ENCODE results near the gene GAPDHS. TPM values are rescaled to one million over a fixed set of nuclear protein-coding genes. Genes with fewer than 3 reads are reported as not detected.

The GAPDHS gene
- total and polyA plus RNA-seq, 2 of the 13 experiments (the other 11 are each of a cell fraction or from before 2014, with no cell fraction given) = not detected

DNA sequence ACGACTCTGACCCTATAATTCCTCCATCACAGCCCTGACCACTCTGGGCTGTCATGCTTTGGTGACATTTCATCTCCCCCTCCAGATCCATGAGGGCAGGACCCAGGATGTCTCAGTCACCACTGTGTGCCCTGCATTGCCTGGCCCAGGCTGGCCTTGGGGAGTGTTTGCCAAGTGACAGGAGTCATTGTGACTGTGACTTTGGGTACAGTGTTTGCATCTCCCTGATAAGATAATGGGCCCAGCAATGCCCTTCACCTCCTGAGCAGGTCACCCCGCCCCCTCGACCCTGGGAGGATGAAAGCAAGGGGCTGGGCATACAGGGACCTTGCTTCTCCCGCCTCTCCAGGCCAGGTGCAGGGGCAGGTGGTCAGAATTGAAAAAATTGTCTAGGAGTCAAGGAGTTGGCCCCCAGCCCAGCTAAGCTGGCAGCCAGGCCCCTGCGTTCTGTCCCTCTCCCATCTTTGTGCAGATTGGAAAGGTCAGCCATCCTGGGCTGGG, 36.1 kb downstream of the GAPDHS start (continued):
- TF ChIP-seq, protein P1, sequence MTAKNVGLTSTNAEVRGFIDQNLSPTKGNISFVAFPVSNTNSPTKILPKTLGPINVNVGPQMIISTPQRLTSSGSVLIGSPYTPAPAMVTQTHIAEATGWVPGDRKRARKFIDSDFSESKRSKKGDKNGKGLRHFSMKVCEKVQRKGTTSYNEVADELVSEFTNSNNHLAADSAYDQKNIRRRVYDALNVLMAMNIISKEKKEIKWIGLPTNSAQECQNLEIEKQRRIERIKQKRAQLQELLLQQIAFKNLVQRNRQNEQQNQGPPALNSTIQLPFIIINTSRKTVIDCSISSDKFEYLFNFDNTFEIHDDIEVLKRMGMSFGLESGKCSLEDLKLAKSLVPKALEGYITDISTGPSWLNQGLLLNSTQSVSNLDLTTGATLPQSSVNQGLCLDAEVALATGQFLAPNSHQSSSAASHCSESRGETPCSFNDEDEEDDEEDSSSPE (CRISPR knock-in tag; IDR thresholded peaks at IDR 0.05) = peak; percentile 65
- TF ChIP-seq, protein P2, sequence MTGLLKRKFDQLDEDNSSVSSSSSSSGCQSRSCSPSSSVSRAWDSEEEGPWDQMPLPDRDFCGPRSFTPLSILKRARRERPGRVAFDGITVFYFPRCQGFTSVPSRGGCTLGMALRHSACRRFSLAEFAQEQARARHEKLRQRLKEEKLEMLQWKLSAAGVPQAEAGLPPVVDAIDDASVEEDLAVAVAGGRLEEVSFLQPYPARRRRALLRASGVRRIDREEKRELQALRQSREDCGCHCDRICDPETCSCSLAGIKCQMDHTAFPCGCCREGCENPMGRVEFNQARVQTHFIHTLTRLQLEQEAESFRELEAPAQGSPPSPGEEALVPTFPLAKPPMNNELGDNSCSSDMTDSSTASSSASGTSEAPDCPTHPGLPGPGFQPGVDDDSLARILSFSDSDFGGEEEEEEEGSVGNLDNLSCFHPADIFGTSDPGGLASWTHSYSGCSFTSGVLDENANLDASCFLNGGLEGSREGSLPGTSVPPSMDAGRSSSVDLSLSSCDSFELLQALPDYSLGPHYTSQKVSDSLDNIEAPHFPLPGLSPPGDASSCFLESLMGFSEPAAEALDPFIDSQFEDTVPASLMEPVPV (CRISPR knock-in tag; IDR thresholded peaks at IDR 0.05) = no peak
- no peak for TF ChIP-seq HES4 (CRISPR knock-in tag; IDR thresholded peaks at IDR 0.05; ENCODE audit: borderline replicate concordance)
- TF ChIP-seq MATR3 (CRISPR knock-in tag; IDR thresholded peaks at IDR 0.05) = no peak
- TF ChIP-seq, protein P3, sequence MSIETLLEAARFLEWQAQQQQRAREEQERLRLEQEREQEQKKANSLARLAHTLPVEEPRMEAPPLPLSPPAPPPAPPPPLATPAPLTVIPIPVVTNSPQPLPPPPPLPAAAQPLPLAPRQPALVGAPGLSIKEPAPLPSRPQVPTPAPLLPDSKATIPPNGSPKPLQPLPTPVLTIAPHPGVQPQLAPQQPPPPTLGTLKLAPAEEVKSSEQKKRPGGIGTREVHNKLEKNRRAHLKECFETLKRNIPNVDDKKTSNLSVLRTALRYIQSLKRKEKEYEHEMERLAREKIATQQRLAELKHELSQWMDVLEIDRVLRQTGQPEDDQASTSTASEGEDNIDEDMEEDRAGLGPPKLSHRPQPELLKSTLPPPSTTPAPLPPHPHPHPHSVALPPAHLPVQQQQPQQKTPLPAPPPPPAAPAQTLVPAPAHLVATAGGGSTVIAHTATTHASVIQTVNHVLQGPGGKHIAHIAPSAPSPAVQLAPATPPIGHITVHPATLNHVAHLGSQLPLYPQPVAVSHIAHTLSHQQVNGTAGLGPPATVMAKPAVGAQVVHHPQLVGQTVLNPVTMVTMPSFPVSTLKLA (IDR thresholded peaks at IDR 0.05) = no peak
- TF ChIP-seq, protein P4, sequence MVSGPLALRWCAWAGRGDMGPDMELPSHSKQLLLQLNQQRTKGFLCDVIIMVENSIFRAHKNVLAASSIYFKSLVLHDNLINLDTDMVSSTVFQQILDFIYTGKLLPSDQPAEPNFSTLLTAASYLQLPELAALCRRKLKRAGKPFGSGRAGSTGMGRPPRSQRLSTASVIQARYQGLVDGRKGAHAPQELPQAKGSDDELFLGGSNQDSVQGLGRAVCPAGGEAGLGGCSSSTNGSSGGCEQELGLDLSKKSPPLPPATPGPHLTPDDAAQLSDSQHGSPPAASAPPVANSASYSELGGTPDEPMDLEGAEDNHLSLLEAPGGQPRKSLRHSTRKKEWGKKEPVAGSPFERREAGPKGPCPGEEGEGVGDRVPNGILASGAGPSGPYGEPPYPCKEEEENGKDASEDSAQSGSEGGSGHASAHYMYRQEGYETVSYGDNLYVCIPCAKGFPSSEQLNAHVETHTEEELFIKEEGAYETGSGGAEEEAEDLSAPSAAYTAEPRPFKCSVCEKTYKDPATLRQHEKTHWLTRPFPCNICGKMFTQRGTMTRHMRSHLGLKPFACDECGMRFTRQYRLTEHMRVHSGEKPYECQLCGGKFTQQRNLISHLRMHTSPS (CRISPR knock-in tag; IDR thresholded peaks at IDR 0.05; ENCODE audit: low read depth) = peak; percentile 98
- TF ChIP-seq, protein P5, sequence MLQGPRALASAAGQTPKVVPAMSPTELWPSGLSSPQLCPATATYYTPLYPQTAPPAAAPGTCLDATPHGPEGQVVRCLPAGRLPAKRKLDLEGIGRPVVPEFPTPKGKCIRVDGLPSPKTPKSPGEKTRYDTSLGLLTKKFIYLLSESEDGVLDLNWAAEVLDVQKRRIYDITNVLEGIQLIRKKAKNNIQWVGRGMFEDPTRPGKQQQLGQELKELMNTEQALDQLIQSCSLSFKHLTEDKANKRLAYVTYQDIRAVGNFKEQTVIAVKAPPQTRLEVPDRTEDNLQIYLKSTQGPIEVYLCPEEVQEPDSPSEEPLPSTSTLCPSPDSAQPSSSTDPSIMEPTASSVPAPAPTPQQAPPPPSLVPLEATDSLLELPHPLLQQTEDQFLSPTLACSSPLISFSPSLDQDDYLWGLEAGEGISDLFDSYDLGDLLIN (CRISPR knock-in tag; IDR thresholded peaks at IDR 0.05; ENCODE audit: borderline replicate concordance) = no peak
- TF ChIP-seq FOXK2 (IDR thresholded peaks at IDR 0.05) = no peak
- no peak for TF ChIP-seq ZFP62 (CRISPR knock-in tag; IDR thresholded peaks at IDR 0.05)
- TF ChIP-seq, protein P6, sequence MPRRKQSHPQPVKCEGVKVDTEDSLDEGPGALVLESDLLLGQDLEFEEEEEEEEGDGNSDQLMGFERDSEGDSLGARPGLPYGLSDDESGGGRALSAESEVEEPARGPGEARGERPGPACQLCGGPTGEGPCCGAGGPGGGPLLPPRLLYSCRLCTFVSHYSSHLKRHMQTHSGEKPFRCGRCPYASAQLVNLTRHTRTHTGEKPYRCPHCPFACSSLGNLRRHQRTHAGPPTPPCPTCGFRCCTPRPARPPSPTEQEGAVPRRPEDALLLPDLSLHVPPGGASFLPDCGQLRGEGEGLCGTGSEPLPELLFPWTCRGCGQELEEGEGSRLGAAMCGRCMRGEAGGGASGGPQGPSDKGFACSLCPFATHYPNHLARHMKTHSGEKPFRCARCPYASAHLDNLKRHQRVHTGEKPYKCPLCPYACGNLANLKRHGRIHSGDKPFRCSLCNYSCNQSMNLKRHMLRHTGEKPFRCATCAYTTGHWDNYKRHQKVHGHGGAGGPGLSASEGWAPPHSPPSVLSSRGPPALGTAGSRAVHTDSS (CRISPR knock-in tag; conservative IDR thresholded peaks at IDR 0.05) = no peak
- no peak for TF ChIP-seq SAFB2 (CRISPR knock-in tag; IDR thresholded peaks at IDR 0.05; ENCODE audit: borderline replicate concordance, low read depth)
- TF ChIP-seq, protein P7, sequence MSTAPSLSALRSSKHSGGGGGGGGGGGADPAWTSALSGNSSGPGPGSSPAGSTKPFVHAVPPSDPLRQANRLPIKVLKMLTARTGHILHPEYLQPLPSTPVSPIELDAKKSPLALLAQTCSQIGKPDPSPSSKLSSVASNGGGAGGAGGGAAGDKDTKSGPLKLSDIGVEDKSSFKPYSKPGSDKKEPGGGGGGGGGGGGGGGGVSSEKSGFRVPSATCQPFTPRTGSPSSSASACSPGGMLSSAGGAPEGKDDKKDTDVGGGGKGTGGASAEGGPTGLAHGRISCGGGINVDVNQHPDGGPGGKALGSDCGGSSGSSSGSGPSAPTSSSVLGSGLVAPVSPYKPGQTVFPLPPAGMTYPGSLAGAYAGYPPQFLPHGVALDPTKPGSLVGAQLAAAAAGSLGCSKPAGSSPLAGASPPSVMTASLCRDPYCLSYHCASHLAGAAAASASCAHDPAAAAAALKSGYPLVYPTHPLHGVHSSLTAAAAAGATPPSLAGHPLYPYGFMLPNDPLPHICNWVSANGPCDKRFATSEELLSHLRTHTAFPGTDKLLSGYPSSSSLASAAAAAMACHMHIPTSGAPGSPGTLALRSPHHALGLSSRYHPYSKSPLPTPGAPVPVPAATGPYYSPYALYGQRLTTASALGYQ (CRISPR knock-in tag; IDR thresholded peaks at IDR 0.05) = peak; percentile 54; the same call in 1 of the 2 replicates
- no peak for TF ChIP-seq PRMT3 (CRISPR knock-in tag; IDR thresholded peaks at IDR 0.05; ENCODE audit: borderline replicate concordance, low read depth)
- no peak for TF ChIP-seq ZNF430 (CRISPR knock-in tag; IDR thresholded peaks at IDR 0.05)
- TF ChIP-seq ZMYM2 (CRISPR knock-in tag; IDR thresholded peaks at IDR 0.05) = no peak
- no peak for TF ChIP-seq SPEN (CRISPR knock-in tag; IDR thresholded peaks at IDR 0.05; ENCODE audit: low read depth)
- peak; percentile 99 for TF ChIP-seq ESRRA (CRISPR knock-in tag; IDR thresholded peaks at IDR 0.05; ENCODE audit: low read depth)
